ENCODE data around the gene ANO2.

Gene ANO2

GRCh38 chr12:5587711-5588121 lies 357.3 kb downstream of the ANO2 start:
- DNase-seq (ENCODE audit: low read depth in 4 of 4, low spot score in 1 of 4), result no peak

- no peak for DNase-seq (ENCODE audit: low read depth in 4 of 4, low spot score in 1 of 4)
Observed at GRCh38 chr12:5586201-5586600, 358.9 kb downstream of the ANO2 start.

GRCh38 chr12:5585178-5585577 lies 359.9 kb downstream of the ANO2 start:
- DNase-seq (ENCODE audit: low read depth in 4 of 4, low spot score in 1 of 4), result no peak

DNA sequence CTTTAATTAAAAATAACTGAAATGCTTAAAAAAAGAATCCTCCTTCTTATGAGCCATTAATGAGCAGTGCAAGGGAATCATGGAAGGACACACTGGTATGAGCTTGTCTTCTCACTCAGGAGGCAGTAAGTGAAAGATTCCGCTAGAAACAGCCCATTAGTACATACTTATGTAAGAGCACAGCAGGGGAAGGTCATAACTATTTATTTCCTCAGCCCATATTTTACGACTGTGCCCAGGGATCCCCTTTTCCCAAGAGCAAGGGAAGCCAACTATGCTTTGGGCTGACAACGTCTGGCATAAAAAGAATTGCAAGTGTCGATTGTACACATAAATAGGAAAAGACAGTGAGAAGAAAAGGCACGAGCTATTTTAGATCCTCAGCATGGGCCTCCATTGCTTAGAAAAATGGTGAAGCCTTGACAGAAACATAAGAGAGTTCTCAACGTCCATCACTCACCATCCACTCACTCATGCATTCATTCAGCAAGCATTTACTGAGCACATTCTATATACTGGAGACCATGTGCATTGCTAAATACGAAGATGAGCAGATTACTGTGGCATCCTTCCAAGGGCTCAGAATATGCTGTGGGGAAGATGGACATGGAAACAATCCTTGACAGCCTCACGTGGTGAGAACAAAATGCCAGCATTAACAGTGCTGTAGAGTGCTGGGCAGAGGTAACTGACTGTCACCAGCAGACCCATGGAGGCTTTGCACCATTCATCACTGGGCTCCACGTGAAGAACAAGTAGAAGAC lies 360.5 kb downstream of the ANO2 start:
- DNase-seq (ENCODE audit: low read depth in 4 of 4, low spot score in 1 of 4), result no peak

- no peak for DNase-seq (ENCODE audit: low read depth in 4 of 4, low spot score in 1 of 4)
Observed at GRCh38 chr12:5582541-5582940, 362.5 kb downstream of the ANO2 start.

- no peak for DNase-seq (ENCODE audit: low read depth in 4 of 4, low spot score in 1 of 4)
Observed at GRCh38 chr12:5582018-5582417, 363.0 kb downstream of the ANO2 start.

- DNase-seq (ENCODE audit: low read depth in 4 of 4, low spot score in 1 of 4), result no peak
Observed at GRCh38 chr12:5581616-5582015, 363.4 kb downstream of the ANO2 start.

- DNase-seq (ENCODE audit: low read depth in 4 of 4, low spot score in 1 of 4), result no peak
Observed at GRCh38 chr12:5581019-5581418, 364.0 kb downstream of the ANO2 start.

DNA sequence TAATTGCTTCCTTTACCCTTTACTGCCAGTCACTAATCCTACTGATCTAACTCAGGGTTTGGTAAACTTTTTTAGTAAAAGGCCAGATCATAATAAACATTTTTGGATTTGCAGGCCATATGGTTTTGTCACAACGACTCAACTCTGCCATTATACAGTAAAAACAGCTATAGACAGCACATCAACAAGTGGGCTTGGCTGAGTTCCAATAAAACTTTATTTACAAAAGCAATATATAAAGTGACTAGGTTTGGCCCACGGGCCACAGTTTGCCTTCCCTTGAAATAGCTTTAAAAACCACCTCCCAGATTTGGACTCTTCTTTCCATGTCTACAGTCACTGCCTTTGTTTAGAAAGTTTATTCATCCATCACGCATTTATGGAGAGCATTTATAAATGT lies 366.3 kb downstream of the ANO2 start:
- DNase-seq (ENCODE audit: low read depth in 4 of 4, low spot score in 1 of 4), result no peak

- DNase-seq (ENCODE audit: low read depth in 4 of 4, low spot score in 1 of 4), result no peak
Observed at GRCh38 chr12:5577741-5578140, 367.3 kb downstream of the ANO2 start.

DNA sequence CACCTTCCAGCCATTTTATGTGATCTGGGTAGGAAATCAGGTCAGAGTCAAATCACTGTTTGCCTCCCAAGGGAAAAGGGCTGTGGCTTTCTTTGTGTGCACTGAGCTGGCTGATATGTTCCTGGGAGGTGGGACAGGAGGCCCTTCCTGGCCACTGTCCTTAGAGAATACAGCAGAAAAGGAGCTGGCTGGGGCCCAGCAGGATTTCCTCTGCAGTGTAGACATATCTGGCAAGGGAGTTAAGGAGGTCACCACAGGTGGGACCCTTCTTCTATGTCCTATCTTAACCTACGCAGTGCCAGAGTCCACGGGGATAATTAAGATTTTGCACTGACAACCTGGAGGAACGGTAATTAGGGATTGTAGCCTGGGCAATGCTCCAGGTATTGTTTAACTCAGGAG lies 367.8 kb downstream of the ANO2 start:
- no peak for DNase-seq (ENCODE audit: low read depth in 4 of 4, low spot score in 1 of 4)

DNA sequence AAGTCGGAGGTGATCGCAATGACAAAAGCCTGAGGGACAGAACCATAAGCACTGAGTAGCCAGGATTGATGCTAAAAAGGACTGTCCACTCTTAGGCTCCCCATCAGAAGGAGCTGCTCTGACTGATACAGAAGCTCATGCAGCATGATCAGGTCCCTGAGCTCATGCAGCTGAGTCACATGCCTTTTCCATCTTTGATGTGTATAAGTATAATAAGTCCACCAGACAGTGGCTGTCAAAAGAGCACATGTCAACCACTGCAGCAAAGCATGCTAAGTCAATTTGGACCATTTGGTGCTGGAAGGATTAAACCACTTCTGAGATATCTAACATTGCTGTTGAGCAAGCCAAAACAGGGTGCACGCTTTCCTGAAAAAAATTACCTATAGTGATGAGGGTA lies 369.1 kb downstream of the ANO2 start:
- DNase-seq (ENCODE audit: low read depth in 4 of 4, low spot score in 1 of 4), result no peak

DNA sequence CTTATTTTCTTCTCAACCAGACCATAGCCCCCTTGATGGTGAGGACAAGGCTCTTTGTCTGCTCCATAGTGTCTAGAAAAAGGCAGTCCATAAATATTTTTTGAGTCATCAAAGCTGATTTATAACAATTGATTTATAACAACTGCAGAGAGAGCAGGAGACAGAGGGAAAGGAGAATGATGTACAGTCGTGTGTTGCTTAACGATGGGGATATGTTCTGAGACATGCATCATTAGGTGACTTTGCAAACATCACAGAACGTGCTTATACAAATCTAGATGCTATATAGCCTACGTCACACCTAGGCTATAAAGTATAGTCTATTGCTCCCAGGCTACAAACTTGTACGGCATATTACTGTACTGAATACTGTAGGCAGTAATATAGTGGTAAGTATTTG lies 369.8 kb downstream of the ANO2 start:
- no peak for DNase-seq (ENCODE audit: low read depth in 4 of 4, low spot score in 1 of 4)

- DNase-seq (ENCODE audit: low read depth in 4 of 4, low spot score in 1 of 4), result no peak
Observed at GRCh38 chr12:5573390-5573789, 371.7 kb downstream of the ANO2 start.

GRCh38 chr12:5571115-5571514 lies 373.9 kb downstream of the ANO2 start:
- no peak for DNase-seq (ENCODE audit: low read depth in 4 of 4, low spot score in 1 of 4)

- no peak for DNase-seq (ENCODE audit: low read depth in 4 of 4, low spot score in 1 of 4)
Observed at GRCh38 chr12:5570416-5570815, 374.6 kb downstream of the ANO2 start.

DNA sequence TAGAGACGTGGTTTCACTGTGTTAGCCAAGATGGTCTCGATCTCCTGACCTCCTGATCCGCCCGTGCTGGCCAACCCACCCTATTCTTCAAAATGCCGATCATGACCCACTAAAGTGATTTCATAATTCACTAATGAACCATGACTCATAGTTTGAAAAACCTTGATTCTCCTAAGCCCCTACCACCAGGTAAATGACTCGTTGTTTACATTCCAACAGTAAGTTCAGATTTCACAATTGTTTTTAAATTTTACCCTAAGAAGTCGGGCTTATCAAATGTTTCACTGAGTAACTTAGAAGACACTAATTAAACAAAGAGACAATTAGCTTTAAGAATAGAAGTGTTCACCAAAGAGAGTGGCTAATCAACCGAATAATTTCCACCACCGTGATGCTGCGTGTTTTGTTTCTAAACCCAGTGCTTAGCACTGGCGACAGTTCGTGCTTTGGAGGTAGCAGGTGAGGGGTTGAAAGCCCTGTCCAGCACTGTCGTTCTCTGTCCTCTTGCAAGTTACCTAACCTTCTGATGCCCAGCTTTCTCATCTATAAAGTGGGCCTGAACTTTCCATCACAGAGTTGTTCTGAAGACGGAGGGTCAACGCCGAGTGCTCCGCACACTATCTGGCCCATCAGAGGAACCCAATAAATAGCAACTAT lies 376.6 kb downstream of the ANO2 start:
- DNase-seq (ENCODE audit: low read depth in 4 of 4, low spot score in 1 of 4), result no peak

GRCh38 chr12:5567016-5567725 lies 377.9 kb downstream of the ANO2 start:
- no peak for DNase-seq (ENCODE audit: low read depth in 4 of 4, low spot score in 1 of 4)

DNA sequence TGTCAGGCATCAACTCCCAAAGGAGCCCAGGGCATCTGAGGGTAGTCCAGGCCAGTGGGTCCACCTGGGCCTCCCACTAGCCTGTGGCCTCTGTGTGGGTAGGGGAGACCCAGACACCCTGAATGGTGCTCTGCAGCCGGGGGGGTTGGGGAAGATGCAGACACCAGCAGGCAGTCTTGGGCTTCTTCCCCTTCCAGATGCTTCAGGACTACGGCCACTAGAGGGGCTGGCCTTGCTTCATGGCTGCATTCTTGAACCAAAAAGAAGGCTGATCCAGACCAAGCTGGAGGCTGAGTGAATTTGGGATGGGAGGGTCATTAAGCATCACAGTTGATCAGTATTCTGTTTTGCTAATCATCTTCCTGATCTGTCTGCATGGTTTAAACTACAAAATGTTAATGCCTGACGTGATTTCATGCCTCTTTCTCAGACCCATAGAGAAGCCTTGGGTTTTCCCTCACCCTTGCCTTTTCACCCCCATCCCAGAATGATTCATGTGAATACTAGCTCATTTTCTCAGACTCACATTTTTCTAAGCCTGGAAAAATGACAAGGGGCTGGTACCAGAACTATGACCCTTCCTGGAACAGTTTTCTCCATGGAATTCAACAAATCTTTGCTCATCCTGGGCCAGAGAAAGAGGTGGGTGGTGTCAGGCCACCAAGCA lies 379.0 kb downstream of the ANO2 start:
- no peak for DNase-seq (ENCODE audit: low read depth in 4 of 4, low spot score in 1 of 4)

GRCh38 chr12:5562581-5562980 lies 382.5 kb downstream of the ANO2 start:
- no peak for DNase-seq (ENCODE audit: low read depth in 4 of 4, low spot score in 1 of 4)

- DNase-seq (ENCODE audit: low read depth in 4 of 4, low spot score in 1 of 4), result no peak
Observed at GRCh38 chr12:5561846-5562245, 383.2 kb downstream of the ANO2 start.

- no peak for DNase-seq (ENCODE audit: low read depth in 4 of 4, low spot score in 1 of 4)
Observed at GRCh38 chr12:5561057-5561456, 384.0 kb downstream of the ANO2 start.
